HEK293 (cell line): ENCODE results near the gene DCAF15.

Experiments used
- KLF7 ChIP-seq: fragments of 450-650 bp; formaldehyde crosslinking; IDR thresholded peaks from 2 replicates; pipeline ENCODE4 v1.5.1; 2016; ENCODE audit warnings: missing biosample characterization, missing genetic modification characterization, borderline replicate concordance
- KLF9 ChIP-seq: fragments of 450-650 bp; formaldehyde crosslinking; IDR thresholded peaks from 2 replicates; pipeline ENCODE4 v1.5.1; 2016; ENCODE audit warnings: missing biosample characterization, missing genetic modification characterization, low read depth
- MEIS1 ChIP-seq: sonication (generic); formaldehyde crosslinking; IDR thresholded peaks from 2 replicates; pipeline ENCODE4 v1.8.1; 2022; ENCODE audit warnings: missing genetic modification reagents, mild to moderate bottlenecking, borderline replicate concordance
- ZBTB20 ChIP-seq: fragments of 450-650 bp; formaldehyde crosslinking; IDR thresholded peaks from 2 replicates; pipeline ENCODE4 v1.5.1; 2016; ENCODE audit warnings: missing biosample characterization, missing genetic modification characterization
- ZFHX2 ChIP-seq: fragments of 450-650 bp; formaldehyde crosslinking; conservative IDR thresholded peaks from 2 replicates; pipeline ENCODE4 v1.5.1; 2016; ENCODE audit warnings: missing biosample characterization, missing genetic modification characterization
- ZFP69B ChIP-seq: fragments of 450-650 bp; formaldehyde crosslinking; IDR thresholded peaks from 2 replicates; pipeline ENCODE4 v1.5.1; 2016; ENCODE audit warnings: missing biosample characterization, missing genetic modification characterization
- ZIC2 ChIP-seq: fragments of 450-650 bp; formaldehyde crosslinking; IDR thresholded peaks from 2 replicates; pipeline ENCODE4 v1.5.1; 2016; ENCODE audit warnings: missing biosample characterization, missing genetic modification characterization
- ZNF16 ChIP-seq: fragments of 450-650 bp; formaldehyde crosslinking; IDR thresholded peaks from 2 replicates; pipeline ENCODE4 v1.5.1; 2016; ENCODE audit warnings: low read depth, missing biosample characterization, missing genetic modification characterization
- ZNF175 ChIP-seq: fragments of 450-650 bp; formaldehyde crosslinking; IDR thresholded peaks from 2 replicates; pipeline ENCODE4 v1.5.1; 2016; ENCODE audit warnings: missing biosample characterization, missing genetic modification characterization
- ZNF24 ChIP-seq: fragments of 450-650 bp; formaldehyde crosslinking; IDR thresholded peaks from 2 replicates; pipeline ENCODE4 v1.5.1; 2016; ENCODE audit warnings: missing biosample characterization, missing genetic modification characterization
- ZNF350 ChIP-seq: fragments of 450-650 bp; formaldehyde crosslinking; IDR thresholded peaks from 2 replicates; pipeline ENCODE4 v1.5.0; 2017; ENCODE audit warnings: missing biosample characterization, mild to moderate bottlenecking, missing genetic modification characterization
- ZNF354C ChIP-seq: fragments of 450-650 bp; formaldehyde crosslinking; IDR thresholded peaks from 2 replicates; pipeline ENCODE4 v1.5.1; 2016; ENCODE audit warnings: missing biosample characterization, missing genetic modification characterization, low read depth, borderline replicate concordance
- ZNF433 ChIP-seq: fragments of 450-650 bp; formaldehyde crosslinking; IDR thresholded peaks from 2 replicates; pipeline ENCODE4 v1.5.1; 2016; ENCODE audit warnings: missing biosample characterization, missing genetic modification characterization, low read depth
- ZNF510 ChIP-seq: fragments of 450-650 bp; formaldehyde crosslinking; IDR thresholded peaks from 2 replicates; pipeline ENCODE4 v1.5.1; 2018; ENCODE audit warnings: mild to moderate bottlenecking, missing genetic modification characterization, missing biosample characterization; ENCODE audit not compliant: insufficient replicate concordance
- ZNF555 ChIP-seq: fragments of 450-650 bp; formaldehyde crosslinking; conservative IDR thresholded peaks from 2 replicates; pipeline ENCODE4 v1.5.1; 2017; ENCODE audit warnings: missing biosample characterization, mild to moderate bottlenecking, missing genetic modification characterization, inconsistent platforms
- ZNF610 ChIP-seq: fragments of 450-650 bp; formaldehyde crosslinking; IDR thresholded peaks from 2 replicates; pipeline ENCODE4 v1.5.1; 2016; ENCODE audit warnings: missing biosample characterization, missing genetic modification characterization, borderline replicate concordance
- ZNF629 ChIP-seq: fragments of 450-650 bp; formaldehyde crosslinking; IDR thresholded peaks from 2 replicates; pipeline ENCODE4 v1.5.1; 2017; ENCODE audit warnings: missing biosample characterization, missing genetic modification characterization
- ZNF76 ChIP-seq: fragments of 450-650 bp; formaldehyde crosslinking; IDR thresholded peaks from 2 replicates; pipeline ENCODE4; 2016; ENCODE audit warnings: low read depth, missing biosample characterization, missing genetic modification characterization, borderline replicate concordance
- TF ChIP-seq, protein P1 (sequence below): fragments of 450-650 bp; formaldehyde crosslinking; IDR thresholded peaks from 2 replicates; pipeline ENCODE4 v1.5.1; 2017; ENCODE audit warnings: missing biosample characterization, mild to moderate bottlenecking, missing genetic modification characterization, moderate library complexity
- TF ChIP-seq, protein P2 (sequence below): sonication (generic); formaldehyde crosslinking; IDR thresholded peaks from 2 replicates; pipeline ENCODE4 v1.8.1; 2022; ENCODE audit warnings: mild to moderate bottlenecking, moderate library complexity, missing genetic modification reagents
- TF ChIP-seq, protein P3 (sequence below): fragments of 450-650 bp; formaldehyde crosslinking; IDR thresholded peaks from 2 replicates; pipeline ENCODE4 v1.5.1; 2016; ENCODE audit warnings: missing biosample characterization, missing genetic modification characterization
- TF ChIP-seq, protein P4 (sequence below): fragments of 450-650 bp; formaldehyde crosslinking; optimal IDR thresholded peaks from 2 replicates; pipeline ENCODE3; 2016; ENCODE audit warnings: missing biosample characterization, mild to moderate bottlenecking, missing genetic modification characterization
- TF ChIP-seq, protein P5 (sequence below): fragments of 450-650 bp; formaldehyde crosslinking; IDR thresholded peaks from 2 replicates; pipeline ENCODE4 v1.5.1; 2016; ENCODE audit warnings: missing biosample characterization, missing genetic modification characterization
- TF ChIP-seq, protein P6 (sequence below): fragments of 450-650 bp; formaldehyde crosslinking; IDR thresholded peaks from 2 replicates; pipeline ENCODE4 v1.5.1; 2016; ENCODE audit warnings: missing biosample characterization, missing genetic modification characterization
- TF ChIP-seq, protein P7 (sequence below): fragments of 450-650 bp; formaldehyde crosslinking; IDR thresholded peaks from 2 replicates; pipeline ENCODE4 v1.5.1; 2016; ENCODE audit warnings: missing biosample characterization, missing genetic modification characterization, low read depth

DCAF15 gene

DNA sequence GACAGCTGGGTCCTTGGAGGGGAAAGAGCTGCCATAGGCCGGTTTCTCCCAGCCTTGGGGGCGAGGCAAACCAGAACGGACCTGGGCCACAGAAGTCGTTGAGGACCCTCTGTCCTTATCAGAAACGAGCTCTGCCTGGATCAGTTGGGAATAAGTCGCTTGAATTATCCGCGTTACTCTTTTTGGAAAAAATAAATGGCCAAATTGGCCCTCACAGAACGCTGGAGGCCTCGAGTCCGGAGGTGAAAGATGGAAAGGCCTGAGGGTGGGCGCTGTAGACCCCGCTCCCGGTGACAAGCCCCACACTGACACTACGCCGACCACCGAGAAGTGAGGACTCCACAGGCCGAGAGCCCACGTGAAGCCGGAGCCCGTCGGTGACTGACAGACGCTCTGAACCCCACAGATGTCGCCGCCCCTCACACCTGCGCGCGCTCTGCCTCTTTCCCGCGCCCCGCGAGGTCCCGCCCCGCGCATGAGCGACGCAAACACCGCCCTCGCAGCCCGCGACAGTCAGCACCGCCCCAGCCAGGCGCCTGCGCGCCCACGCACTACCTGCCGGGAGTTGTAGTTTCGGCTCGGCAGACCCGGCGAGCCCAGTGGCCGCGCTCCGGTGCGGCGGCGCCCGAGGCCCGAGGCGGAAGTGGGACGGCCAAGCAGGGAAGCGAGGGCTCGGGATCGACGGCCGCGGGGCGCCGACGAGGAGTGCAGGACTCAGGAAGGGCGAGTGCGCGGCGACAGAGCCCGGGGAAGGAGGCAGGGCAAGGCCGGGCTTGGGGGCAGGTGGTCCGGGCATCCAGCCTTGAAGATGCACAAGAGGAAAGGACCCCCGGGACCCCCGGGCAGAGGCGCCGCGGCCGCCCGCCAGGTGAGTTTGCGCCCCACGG lies 46.4 kb upstream of the DCAF15 start, which contains the start of the genes BRME1 and CC2D1A (continued):
- TF ChIP-seq, protein P1, sequence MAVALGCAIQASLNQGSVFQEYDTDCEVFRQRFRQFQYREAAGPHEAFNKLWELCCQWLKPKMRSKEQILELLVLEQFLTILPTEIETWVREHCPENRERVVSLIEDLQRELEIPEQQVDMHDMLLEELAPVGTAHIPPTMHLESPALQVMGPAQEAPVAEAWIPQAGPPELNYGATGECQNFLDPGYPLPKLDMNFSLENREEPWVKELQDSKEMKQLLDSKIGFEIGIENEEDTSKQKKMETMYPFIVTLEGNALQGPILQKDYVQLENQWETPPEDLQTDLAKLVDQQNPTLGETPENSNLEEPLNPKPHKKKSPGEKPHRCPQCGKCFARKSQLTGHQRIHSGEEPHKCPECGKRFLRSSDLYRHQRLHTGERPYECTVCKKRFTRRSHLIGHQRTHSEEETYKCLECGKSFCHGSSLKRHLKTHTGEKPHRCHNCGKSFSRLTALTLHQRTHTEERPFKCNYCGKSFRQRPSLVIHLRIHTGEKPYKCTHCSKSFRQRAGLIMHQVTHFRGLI = peak; percentile 66
- peak; percentile 80 for TF ChIP-seq KLF7 (tag by site-specific recombination)
- TF ChIP-seq ZNF629 (tag by site-specific recombination) = peak; percentile 64; the same call in 1 of the 2 replicates
- peak; percentile 96 for TF ChIP-seq ZNF76 (tag by site-specific recombination)
- TF ChIP-seq, protein P2, sequence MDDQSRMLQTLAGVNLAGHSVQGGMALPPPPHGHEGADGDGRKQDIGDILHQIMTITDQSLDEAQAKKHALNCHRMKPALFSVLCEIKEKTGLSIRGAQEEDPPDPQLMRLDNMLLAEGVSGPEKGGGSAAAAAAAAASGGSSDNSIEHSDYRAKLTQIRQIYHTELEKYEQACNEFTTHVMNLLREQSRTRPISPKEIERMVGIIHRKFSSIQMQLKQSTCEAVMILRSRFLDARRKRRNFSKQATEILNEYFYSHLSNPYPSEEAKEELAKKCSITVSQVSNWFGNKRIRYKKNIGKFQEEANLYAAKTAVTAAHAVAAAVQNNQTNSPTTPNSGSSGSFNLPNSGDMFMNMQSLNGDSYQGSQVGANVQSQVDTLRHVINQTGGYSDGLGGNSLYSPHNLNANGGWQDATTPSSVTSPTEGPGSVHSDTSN (CRISPR knock-in tag) = peak; percentile 90
- no peak for TF ChIP-seq ZNF510 (tag by site-specific recombination)
- TF ChIP-seq MEIS1 = no peak
- TF ChIP-seq ZBTB20 (tag by site-specific recombination) = peak; percentile 54; the same call in 1 of the 2 replicates
- no peak for TF ChIP-seq ZNF16 (tag by site-specific recombination)
- peak; percentile 69; the same call in 1 of the 2 replicates for TF ChIP-seq ZNF24 (tag by site-specific recombination)
- TF ChIP-seq ZNF610 (tag by site-specific recombination) = peak; percentile 69; the same call in 1 of the 2 replicates
- TF ChIP-seq, protein P3, sequence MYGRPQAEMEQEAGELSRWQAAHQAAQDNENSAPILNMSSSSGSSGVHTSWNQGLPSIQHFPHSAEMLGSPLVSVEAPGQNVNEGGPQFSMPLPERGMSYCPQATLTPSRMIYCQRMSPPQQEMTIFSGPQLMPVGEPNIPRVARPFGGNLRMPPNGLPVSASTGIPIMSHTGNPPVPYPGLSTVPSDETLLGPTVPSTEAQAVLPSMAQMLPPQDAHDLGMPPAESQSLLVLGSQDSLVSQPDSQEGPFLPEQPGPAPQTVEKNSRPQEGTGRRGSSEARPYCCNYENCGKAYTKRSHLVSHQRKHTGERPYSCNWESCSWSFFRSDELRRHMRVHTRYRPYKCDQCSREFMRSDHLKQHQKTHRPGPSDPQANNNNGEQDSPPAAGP (tag by site-specific recombination) = peak; percentile 34; the same call in 1 of the 2 replicates
- TF ChIP-seq, protein P4, sequence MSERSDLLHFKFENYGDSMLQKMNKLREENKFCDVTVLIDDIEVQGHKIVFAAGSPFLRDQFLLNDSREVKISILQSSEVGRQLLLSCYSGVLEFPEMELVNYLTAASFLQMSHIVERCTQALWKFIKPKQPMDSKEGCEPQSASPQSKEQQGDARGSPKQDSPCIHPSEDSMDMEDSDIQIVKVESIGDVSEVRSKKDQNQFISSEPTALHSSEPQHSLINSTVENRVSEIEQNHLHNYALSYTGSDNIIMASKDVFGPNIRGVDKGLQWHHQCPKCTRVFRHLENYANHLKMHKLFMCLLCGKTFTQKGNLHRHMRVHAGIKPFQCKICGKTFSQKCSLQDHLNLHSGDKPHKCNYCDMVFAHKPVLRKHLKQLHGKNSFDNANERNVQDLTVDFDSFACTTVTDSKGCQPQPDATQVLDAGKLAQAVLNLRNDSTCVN = peak; percentile 99
- TF ChIP-seq, protein P5, sequence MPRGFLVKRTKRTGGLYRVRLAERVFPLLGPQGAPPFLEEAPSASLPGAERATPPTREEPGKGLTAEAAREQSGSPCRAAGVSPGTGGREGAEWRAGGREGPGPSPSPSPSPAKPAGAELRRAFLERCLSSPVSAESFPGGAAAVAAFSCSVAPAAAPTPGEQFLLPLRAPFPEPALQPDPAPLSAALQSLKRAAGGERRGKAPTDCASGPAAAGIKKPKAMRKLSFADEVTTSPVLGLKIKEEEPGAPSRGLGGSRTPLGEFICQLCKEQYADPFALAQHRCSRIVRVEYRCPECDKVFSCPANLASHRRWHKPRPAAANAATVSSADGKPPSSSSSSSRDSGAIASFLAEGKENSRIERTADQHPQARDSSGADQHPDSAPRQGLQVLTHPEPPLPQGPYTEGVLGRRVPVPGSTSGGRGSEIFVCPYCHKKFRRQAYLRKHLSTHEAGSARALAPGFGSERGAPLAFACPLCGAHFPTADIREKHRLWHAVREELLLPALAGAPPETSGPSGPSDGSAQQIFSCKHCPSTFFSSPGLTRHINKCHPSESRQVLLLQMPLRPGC (tag by site-specific recombination) = peak; percentile 41; the same call in 1 of the 2 replicates
- no peak for TF ChIP-seq ZNF350
- TF ChIP-seq KLF9 = peak; percentile 69
- TF ChIP-seq, protein P6, sequence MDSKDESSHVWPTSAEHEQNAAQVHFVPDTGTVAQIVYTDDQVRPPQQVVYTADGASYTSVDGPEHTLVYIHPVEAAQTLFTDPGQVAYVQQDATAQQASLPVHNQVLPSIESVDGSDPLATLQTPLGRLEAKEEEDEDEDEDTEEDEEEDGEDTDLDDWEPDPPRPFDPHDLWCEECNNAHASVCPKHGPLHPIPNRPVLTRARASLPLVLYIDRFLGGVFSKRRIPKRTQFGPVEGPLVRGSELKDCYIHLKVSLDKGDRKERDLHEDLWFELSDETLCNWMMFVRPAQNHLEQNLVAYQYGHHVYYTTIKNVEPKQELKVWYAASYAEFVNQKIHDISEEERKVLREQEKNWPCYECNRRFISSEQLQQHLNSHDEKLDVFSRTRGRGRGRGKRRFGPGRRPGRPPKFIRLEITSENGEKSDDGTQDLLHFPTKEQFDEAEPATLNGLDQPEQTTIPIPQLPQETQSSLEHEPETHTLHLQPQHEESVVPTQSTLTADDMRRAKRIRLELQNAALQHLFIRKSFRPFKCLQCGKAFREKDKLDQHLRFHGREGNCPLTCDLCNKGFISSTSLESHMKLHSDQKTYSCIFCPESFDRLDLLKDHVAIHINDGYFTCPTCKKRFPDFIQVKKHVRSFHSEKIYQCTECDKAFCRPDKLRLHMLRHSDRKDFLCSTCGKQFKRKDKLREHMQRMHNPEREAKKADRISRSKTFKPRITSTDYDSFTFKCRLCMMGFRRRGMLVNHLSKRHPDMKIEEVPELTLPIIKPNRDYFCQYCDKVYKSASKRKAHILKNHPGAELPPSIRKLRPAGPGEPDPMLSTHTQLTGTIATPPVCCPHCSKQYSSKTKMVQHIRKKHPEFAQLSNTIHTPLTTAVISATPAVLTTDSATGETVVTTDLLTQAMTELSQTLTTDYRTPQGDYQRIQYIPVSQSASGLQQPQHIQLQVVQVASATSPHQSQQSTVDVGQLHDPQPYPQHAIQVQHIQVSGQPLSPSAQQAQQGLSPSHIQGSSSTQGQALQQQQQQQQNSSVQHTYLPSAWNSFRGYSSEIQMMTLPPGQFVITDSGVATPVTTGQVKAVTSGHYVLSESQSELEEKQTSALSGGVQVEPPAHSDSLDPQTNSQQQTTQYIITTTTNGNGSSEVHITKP (tag by site-specific recombination) = 0 out of 2 replicates have a peak, but pooled peaks have one; percentile 31
- TF ChIP-seq ZNF433 (tag by site-specific recombination) = no peak
- peak; percentile 69; the same call in 1 of the 2 replicates for TF ChIP-seq ZFP69B (tag by site-specific recombination)
- no peak for TF ChIP-seq ZNF175 (tag by site-specific recombination)
- TF ChIP-seq ZIC2 = no peak
- TF ChIP-seq ZNF354C (tag by site-specific recombination) = no peak
- peak; percentile 93 for TF ChIP-seq ZFHX2
- no peak for TF ChIP-seq ZNF555 (tag by site-specific recombination)
- TF ChIP-seq, protein P7, sequence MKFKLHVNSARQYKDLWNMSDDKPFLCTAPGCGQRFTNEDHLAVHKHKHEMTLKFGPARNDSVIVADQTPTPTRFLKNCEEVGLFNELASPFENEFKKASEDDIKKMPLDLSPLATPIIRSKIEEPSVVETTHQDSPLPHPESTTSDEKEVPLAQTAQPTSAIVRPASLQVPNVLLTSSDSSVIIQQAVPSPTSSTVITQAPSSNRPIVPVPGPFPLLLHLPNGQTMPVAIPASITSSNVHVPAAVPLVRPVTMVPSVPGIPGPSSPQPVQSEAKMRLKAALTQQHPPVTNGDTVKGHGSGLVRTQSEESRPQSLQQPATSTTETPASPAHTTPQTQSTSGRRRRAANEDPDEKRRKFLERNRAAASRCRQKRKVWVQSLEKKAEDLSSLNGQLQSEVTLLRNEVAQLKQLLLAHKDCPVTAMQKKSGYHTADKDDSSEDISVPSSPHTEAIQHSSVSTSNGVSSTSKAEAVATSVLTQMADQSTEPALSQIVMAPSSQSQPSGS = no peak
